Measurements from ENCODE around the gene SLC16A9. TPM values are rescaled to one million over a fixed set of nuclear protein-coding genes. Genes with fewer than 3 reads are reported as not detected.

The SLC16A9 gene
- 1.6 and 2.1 TPM in 2 replicates for total RNA-seq

GRCh38 chr10:59709395-59710125 lies at the start of gene SLC16A9:
Gene SLC16A9 (minus strand): TSS chr10:59709850. CDS start chr10:59684291, 25,559 bp downstream.

GRCh38 chr10:59753267-59753666 lies 43.6 kb upstream of the SLC16A9 start, which contains the start of gene MRLN:
Gene MRLN (minus strand): TSS chr10:59753455.

Other genes starting within 250 kb of the SLC16A9 start
- gene MRLN, start 43.6 kb upstream of the SLC16A9 start, total RNA-seq: not detected in 2 replicates
- gene CCDC6, start 196.7 kb upstream of the SLC16A9 start, total RNA-seq: 19.9 and 28.1 TPM in 2 replicates